GM19468 (cell line): ENCODE measurements around the gene MELTF.

Experiments used
- ATAC-seq: cut with Tn5 transposase; IDR thresholded peaks from one replicate; pipeline ENCODE4 v1.9.1; 2021; ENCODE audit warnings: mild to moderate bottlenecking, moderate library complexity, moderate number of reproducible peaks; ENCODE audit not compliant: unreplicated experiment; ENCODE audit errors: extremely low read depth

Gene MELTF

DNA sequence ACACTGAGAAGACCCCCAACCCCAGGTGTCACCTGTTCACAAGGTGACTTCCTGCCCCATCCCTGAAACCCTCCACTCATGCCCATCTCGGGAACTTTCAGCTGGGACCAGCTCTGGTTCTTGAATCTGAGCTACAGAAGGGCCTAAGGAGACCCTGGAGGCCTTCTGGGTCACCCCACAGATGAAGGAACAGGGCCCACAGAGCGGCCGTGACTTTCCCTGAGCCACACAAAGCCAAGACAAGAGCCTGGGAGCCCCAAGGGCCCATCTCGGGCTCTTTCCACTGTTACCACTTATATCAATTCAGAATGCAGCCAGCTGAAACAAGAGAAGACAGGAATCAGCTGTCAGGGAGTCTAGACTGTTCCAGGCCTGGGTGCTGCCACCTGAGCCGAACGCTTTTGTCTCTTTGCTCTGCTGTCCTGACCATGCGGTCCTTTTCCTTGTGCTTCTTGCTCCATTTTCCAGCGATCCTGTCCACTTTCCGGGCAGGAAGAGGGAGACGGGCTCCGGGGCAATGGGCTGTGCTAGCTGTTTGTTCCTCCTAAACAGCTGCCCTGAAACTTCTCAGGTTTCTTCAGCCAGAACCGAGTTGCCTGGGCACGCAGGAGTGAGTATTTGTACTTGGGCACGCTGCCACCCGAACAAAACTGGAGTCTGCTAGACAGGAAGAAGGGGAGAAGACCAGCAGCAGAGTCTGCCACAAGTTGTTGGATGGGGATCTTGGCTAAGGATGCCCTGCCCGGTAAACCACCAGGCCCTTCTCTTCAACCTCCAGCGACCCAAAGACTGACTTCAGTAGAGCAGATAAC, 33.0 kb downstream of the MELTF start:
- no peak for ATAC-seq

GRCh38 chr3:196995646-196996355, 33.8 kb downstream of the MELTF start:
- ATAC-seq, result no peak

GRCh38 chr3:196995027-196995426, 34.6 kb downstream of the MELTF start:
- no peak for ATAC-seq

DNA sequence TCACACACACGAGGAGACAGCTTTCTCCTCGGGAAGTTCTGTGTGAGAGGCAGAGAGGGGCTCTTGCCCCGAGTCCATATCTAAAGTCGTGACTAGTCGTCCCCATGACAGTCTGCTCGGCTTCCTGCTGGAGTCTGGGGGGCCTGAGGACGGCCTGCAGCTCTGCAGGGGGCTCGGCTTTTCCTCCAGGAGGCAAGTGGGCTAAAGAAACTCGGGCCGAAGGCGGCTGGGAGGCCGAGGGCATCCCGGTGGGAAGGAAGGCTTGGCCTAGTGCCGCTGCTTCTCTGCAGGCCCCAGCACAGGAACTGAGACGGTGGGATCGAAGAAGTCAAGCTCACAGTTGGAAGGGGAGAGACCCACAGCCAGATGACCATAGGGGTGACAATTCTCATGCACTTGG, 35.6 kb downstream of the MELTF start:
- ATAC-seq, result no peak

DNA sequence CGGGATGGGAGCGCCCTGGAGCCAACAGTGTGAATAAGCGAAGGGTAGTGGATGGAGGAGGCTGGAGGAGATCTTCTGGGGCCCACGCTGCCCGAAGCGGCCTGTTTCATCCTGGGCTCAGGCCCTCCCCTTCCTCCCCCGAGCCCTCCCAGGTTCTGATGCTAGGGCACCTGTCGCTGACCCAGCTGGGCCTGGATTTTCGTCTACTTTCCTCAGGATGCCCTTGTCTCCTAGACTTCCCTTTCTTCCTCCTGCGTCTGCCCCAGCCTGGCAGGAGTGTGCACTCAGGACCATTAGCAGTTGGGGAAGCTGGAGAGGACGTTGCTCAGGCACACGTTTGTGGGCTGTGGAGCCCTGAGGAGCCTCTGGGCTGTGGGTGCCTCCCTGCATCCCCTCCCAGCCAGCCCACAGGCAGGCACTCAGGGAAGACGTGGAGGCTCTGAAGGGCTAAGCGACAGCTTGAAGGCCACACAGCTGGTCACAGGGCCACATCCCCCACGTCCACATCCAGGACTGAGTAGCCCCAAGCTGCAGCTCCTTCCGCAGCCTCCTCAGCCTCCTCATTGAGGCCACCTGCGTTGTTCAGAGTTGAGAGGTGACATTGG, 37.1 kb downstream of the MELTF start:
- ATAC-seq, result no peak

- no peak for ATAC-seq
These were observed 37.8 kb downstream of the MELTF start for GRCh38 chr3:196991581-196992460.

DNA sequence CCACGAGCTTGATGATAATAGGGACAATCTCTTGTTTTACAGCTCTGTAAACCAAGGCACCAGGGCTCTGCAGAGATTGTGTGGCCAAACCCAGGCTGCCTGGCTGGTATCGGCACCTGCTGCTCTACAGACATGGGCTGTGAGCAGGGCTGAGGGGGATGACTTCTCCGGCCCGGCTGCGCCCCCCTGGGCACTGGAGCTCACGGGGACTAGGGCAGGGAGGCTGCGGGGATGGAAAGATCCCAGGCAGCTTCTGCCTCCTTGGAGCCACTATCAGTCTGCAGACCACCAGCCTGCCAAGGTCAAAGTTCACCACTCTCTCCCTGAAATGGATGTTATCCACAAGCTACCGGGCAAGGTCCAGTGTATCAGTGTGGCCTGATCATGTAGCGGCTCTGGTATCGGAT, 39.0 kb downstream of the MELTF start:
- ATAC-seq, result no peak

- ATAC-seq, result no peak
These were observed 39.8 kb downstream of the MELTF start for GRCh38 chr3:196989721-196990262.

GRCh38 chr3:196988241-196989029, 41.2 kb downstream of the MELTF start:
- ATAC-seq, result no peak

GRCh38 chr3:196987022-196987421, 42.6 kb downstream of the MELTF start:
- ATAC-seq, result no peak

DNA sequence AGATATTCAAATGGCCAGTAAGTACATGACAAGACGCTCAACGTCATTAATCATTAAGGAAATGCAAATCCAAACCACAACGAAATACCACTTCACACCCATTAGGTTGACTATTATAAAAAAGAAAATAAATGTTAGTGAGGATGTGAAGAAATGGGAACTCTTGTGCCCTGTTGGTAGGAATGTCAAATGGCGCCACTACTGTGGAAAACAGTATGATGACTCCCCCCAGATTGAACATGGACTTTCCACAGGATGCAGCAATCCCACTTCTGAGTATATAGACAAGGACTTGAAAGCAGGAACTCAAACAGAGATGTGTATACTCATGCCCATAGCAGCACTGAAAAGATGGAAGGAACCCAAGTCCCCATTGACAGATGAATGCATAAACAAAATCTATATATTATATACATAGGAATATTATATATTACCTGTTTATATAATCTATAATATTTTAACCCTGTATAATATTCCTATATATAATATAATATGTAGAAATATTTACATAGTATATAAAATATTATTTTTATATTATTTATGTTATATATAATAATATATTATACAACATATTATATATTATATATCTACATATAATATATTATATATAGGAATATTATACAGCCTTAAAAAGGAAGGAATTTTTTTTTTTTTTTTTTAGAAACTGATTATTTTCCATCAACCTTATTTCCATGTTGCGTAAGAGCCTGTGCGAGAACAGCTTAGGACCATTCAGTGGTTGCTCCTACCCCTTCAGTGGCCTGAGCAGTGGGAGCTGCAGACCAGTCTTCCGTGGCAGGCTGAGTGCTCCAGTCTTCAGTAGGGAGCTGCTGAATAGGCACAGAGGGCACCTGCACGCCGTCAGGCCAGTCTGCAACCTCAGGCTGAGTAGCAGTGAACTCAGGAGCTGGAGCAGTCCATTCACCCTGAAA, 43.4 kb downstream of the MELTF start:
- no peak for ATAC-seq

GRCh38 chr3:196985298-196985697, 44.3 kb downstream of the MELTF start:
- ATAC-seq, result no peak

DNA sequence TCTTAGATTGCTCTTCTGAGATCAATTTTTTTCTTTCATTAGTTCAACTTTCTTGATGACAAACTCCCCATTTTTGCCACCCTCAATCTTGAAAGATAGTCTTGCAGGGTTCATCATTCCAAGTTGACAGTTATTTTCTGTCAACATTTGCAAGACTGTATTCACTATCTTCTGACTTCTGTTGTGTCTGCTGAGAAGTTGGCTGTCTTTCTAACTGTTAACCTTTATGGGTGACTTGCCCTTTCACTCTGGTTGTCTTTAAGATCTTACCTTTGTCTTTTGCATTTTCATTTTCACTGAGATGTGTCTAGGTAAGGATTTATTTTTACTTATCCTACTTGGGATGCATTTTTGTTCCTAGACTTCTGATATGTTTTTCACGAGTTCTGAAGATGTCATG, 46.4 kb downstream of the MELTF start:
- ATAC-seq, result no peak

- ATAC-seq, result no peak
These were observed 48.0 kb downstream of the MELTF start for GRCh38 chr3:196981657-196982056.

GRCh38 chr3:196979545-196979944, 50.1 kb downstream of the MELTF start:
- ATAC-seq, result no peak

DNA sequence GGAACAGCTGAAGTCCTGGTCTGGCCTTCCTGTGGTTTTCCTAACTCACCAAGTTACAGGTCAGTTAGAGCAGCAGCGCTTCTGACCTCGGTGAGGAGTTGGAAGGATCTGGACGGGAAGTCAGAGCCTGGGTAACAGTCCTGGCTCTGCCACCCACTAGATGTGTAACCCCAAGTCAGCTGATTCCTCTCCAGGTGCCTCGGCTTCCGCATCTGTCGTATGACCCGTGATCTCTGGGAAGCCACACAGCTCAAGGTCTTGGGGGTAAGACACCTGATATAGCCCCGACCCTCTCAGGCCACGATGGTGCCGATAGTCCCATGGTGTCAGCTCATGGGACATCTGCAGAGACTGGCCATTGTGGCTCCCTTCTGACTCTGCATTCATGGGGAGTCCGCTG, 52.7 kb downstream of the MELTF start:
- ATAC-seq, result no peak

- no peak for ATAC-seq
These were observed 54.3 kb downstream of the MELTF start for GRCh38 chr3:196975349-196975748.

DNA sequence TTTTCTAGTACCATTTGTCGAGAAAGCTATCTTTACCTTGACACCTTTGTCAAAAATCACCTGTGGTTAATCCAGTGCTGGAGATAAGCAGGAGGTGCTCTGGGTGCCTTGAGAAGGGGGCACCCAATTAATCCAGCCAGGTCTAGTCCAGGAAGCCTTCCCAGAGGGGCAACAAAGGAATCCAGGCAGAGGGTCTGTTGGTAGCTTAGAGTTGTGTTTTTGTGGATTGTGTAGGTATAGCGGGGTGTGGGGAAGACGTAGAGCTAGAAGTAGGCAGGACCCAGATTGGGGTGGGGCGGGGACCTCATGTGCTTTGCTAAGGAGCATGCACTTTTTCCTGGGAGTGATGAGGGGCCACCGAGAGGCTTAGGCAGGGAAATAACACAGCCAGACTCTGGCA, 55.0 kb downstream of the MELTF start:
- no peak for ATAC-seq
